ENCODE measurements around the gene INSIG1.

DNA sequence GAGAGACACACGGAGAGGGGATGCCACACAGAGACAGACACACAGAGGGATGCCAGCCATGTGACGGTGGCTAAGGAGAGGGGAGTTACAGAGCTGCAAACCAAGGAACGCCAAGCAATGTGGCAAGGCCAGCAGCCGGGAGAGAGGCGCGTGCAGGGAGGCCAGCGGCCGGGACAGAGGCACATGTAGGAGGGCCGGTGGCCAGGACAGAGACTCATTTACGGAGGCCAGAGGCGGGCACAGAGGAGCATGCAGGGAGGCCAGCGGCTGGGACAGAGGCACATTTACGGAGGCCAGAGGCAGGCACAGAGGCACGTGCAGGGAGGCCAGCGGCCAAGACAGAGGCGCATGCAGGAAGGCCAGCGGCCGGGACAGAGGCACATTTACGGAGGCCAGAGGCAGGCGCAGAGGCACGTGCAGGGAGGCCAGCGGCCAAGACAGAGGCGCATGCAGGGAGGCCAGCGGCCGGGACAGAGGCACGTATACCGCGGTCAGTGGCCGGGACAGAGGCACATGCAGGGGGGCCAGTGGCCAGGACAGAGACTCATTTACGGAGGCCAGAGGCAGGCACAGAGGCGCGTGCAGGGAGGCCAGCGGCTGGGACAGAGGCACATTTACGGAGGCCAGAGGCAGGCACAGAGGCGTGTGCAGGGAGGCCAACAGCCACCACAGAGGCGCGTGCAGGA lies 40.4 kb downstream of the INSIG1 start:
- TF ChIP-seq, protein P1, sequence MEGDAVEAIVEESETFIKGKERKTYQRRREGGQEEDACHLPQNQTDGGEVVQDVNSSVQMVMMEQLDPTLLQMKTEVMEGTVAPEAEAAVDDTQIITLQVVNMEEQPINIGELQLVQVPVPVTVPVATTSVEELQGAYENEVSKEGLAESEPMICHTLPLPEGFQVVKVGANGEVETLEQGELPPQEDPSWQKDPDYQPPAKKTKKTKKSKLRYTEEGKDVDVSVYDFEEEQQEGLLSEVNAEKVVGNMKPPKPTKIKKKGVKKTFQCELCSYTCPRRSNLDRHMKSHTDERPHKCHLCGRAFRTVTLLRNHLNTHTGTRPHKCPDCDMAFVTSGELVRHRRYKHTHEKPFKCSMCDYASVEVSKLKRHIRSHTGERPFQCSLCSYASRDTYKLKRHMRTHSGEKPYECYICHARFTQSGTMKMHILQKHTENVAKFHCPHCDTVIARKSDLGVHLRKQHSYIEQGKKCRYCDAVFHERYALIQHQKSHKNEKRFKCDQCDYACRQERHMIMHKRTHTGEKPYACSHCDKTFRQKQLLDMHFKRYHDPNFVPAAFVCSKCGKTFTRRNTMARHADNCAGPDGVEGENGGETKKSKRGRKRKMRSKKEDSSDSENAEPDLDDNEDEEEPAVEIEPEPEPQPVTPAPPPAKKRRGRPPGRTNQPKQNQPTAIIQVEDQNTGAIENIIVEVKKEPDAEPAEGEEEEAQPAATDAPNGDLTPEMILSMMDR (IDR thresholded peaks at IDR 0.05; ENCODE audit: low read length): no peak
- TF ChIP-seq EZH2 (IDR thresholded peaks at IDR 0.05; ENCODE audit: borderline replicate concordance, low read length): no peak
